ENCODE data around the gene CHST14.

DNA sequence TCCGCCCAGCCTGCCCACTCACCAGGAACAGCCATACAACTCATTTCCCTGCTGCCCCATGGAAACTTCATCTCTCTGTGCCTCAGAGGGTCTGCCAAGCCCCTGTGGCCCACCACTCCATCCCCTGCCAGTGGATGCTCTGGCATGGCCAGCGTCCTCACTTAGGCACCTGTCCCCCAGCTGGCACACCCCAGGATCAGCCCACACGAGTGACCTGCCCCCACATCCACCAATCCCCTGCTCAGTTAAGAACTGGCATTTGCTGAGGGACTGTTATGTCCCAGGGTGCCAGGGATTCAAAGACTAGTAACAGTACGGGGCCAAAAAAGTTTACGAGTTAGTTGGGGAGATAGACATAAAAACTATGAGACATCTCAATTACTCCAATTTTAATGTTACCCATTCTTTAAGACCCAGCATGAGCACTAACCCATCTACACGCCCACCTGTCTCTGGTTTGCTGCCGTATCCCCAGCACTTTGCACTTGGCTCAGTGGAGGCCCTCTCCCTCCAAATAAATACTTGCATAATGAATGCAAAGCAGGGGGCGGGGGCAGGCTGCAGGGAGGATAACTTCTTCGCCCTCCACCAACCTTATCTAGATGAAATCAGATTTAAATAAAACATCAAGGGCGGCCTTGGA is 41.6 kb upstream of the CHST14 start:
- TF ChIP-seq, protein P1, sequence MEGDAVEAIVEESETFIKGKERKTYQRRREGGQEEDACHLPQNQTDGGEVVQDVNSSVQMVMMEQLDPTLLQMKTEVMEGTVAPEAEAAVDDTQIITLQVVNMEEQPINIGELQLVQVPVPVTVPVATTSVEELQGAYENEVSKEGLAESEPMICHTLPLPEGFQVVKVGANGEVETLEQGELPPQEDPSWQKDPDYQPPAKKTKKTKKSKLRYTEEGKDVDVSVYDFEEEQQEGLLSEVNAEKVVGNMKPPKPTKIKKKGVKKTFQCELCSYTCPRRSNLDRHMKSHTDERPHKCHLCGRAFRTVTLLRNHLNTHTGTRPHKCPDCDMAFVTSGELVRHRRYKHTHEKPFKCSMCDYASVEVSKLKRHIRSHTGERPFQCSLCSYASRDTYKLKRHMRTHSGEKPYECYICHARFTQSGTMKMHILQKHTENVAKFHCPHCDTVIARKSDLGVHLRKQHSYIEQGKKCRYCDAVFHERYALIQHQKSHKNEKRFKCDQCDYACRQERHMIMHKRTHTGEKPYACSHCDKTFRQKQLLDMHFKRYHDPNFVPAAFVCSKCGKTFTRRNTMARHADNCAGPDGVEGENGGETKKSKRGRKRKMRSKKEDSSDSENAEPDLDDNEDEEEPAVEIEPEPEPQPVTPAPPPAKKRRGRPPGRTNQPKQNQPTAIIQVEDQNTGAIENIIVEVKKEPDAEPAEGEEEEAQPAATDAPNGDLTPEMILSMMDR (IDR thresholded peaks at IDR 0.05; ENCODE audit: low read length): no peak
- TF ChIP-seq EZH2 (optimal IDR thresholded peaks at IDR 0.05; ENCODE audit: low read depth, low read length) (no peak), EZH2phosphoT487 (IDR thresholded peaks at IDR 0.05; ENCODE audit: low read length) (no peak)

All from MM.1S (cell line).